ENCODE data around the gene BABAM1. TPM values are rescaled to one million over a fixed set of nuclear protein-coding genes. Genes with fewer than 3 reads are reported as not detected.
A peak's percentile ranks its signal among the peaks of the same experiment; 100 is the strongest.

The BABAM1 gene
- total RNA-seq, 1 donor from 2014 or later: 67.9 TPM

- Histone ChIP-seq H3K4me3 (no peak overlapping the region), H3K27ac (no peak overlapping the region)
Measured at GRCh38 chr19:17323300-17323963, 56.2 kb downstream of the BABAM1 start.

GRCh38 chr19:17323964-17324332 lies 56.7 kb downstream of the BABAM1 start:
- peaks cover 30% of the 10 kb centered on the region for H3K36me3 ChIP-seq
- H3K4me3 ChIP-seq: no peak overlapping the region
- peak; percentile 37 for ATAC-seq
- H3K9me3 ChIP-seq: no peaks in the 10 kb centered on the region
- no peaks in the 10 kb centered on the region for H3K27me3 ChIP-seq
- DNase-seq: no peak
- H3K27ac ChIP-seq: no peak overlapping the region
- TF ChIP-seq CTCF (IDR thresholded peaks at IDR 0.05): peak; percentile 10
- no peaks in the 10 kb centered on the region for H3K4me1 ChIP-seq
- intact Hi-C loops (cut with DNase I): no loop called here

More at GRCh38 chr19:17323300-17323963, 56.2 kb downstream of the BABAM1 start:
- intact Hi-C loops (cut with DNase I): no loop called here
- Histone ChIP-seq H3K27me3 (no peaks in the 10 kb centered on the region), H3K4me1 (no peaks in the 10 kb centered on the region), H3K36me3 (peaks cover 30% of the 10 kb centered on the region), H3K9me3 (no peaks in the 10 kb centered on the region)
- no peak for TF ChIP-seq CTCF (IDR thresholded peaks at IDR 0.05)
- ATAC-seq: no peak
- no peak for DNase-seq

- no peak for ATAC-seq
- intact Hi-C loops (cut with DNase I): no loop called here
- no peak for DNase-seq
- no peak overlapping the region for H3K27ac ChIP-seq
- no peaks in the 10 kb centered on the region for H3K27me3 ChIP-seq
- H3K4me1 ChIP-seq: no peaks in the 10 kb centered on the region
- peaks cover 25% of the 10 kb centered on the region for H3K36me3 ChIP-seq
- no peak for TF ChIP-seq CTCF (IDR thresholded peaks at IDR 0.05)
- no peaks in the 10 kb centered on the region for H3K9me3 ChIP-seq
- H3K4me3 ChIP-seq: no peak overlapping the region
Measured at GRCh38 chr19:17324357-17325114, 57.3 kb downstream of the BABAM1 start.

- TF ChIP-seq CTCF (IDR thresholded peaks at IDR 0.05): no peak
- H3K4me1 ChIP-seq: no peaks in the 10 kb centered on the region
- no peak overlapping the region for H3K27ac ChIP-seq
- DNase-seq: no peak
- no peak for ATAC-seq
- H3K27me3 ChIP-seq: no peaks in the 10 kb centered on the region
- no peak overlapping the region for H3K4me3 ChIP-seq
- peaks cover 19% of the 10 kb centered on the region for H3K36me3 ChIP-seq
- intact Hi-C loops (cut with DNase I): no loop called here
- H3K9me3 ChIP-seq: no peaks in the 10 kb centered on the region
Measured at GRCh38 chr19:17325133-17325532, 57.9 kb downstream of the BABAM1 start.

- Histone ChIP-seq H3K27ac (no peak overlapping the region), H3K4me3 (no peak overlapping the region), H3K27me3 (no peaks in the 10 kb centered on the region), H3K36me3 (peaks cover 10% of the 10 kb centered on the region), H3K4me1 (no peaks in the 10 kb centered on the region), H3K9me3 (no peaks in the 10 kb centered on the region)
- TF ChIP-seq CTCF (IDR thresholded peaks at IDR 0.05): no peak
- ATAC-seq (no peak), DNase-seq (no peak)
- intact Hi-C loops (cut with DNase I): no loop called here
Measured at GRCh38 chr19:17325881-17326594, 58.8 kb downstream of the BABAM1 start.

Measured in upper lobe of right lung (tissue), 1 donor.